Nephron (organoid): ENCODE data around the gene ATP6V0C.

ENCODE experiments used
- H3K27ac Mint-ChIP-seq, 3 experiments: 2 replicates each; pipeline ENCODE4 v1.8.0; 2020; ENCODE audit warnings: mixed read lengths in 3 of 3, mild to moderate bottlenecking in 2 of 3, moderate library complexity in 1 of 3
- H3K27me3 Mint-ChIP-seq: 2 replicates; pipeline ENCODE4 v1.8.0; 2021; ENCODE audit warnings: low read depth, mild to moderate bottlenecking, moderate library complexity, mixed read lengths
- H3K36me3 Mint-ChIP-seq: 2 replicates; pipeline ENCODE4 v1.8.0; 2020; ENCODE audit warnings: low read depth, mixed read lengths
- H3K4me1 Mint-ChIP-seq: 2 replicates; pipeline ENCODE4 v1.8.0; 2020; ENCODE audit warnings: mixed read lengths
- H3K4me3 Mint-ChIP-seq, 3 experiments: 2 replicates each; pipeline ENCODE4 v1.8.0; 2020; ENCODE audit warnings: mild to moderate bottlenecking in 3 of 3, mixed read lengths in 3 of 3, moderate library complexity in 2 of 3
- H3K9me3 Mint-ChIP-seq: 2 replicates; pipeline ENCODE4 v1.8.0; 2020; ENCODE audit warnings: mixed read lengths
- TF ChIP-seq, protein P1 (sequence below), 3 experiments: fragments of 200-600 bp; sonication (generic); IDR thresholded peaks; one replicate each; pipeline ENCODE4 v1.5.0; 2021; ENCODE audit warnings: antibody characterized with exemption in 3 of 3; ENCODE audit not compliant: unreplicated experiment in 3 of 3

Gene ATP6V0C

DNA sequence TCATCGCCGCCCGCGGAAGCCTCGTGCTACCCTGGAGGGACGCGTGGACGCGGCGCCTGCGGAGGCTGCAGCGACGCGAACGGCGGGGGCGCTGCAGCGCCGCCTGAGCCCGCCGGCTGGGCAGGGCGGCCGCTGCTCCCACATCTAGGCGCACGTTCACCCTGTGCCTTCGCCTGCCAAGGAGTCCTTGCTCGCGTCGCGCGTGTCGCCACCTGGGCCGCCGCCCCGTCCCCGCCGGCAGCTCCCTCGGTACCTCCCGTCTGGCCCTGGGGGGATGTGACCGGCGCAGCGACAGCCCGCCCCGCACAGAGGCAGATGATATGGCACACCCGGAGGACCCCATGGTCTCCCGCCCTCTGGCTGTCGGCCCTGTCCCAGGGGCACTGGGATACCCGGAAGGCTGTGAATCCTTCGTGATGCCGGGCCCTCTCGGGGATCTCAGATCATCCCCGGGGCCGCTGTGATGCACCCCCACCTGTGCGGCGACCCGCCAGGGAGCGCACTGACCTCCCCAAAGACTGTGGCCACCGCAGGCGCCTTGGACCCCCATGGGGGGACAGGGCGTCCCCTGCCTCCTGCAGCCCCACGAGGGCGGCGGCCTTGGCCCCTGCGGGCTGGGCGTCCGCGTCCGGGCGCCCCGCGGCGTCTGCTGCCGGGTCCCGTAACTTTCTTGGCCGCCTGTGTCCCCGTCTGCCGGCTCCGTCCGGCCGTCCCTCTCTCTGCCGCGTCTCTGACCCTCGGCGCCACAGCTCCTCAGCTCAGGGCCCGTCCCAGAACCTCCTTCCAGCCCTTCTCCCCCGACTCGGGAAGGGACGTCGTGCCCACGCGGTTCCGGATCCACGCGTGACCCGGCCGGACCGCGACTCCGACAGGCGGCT is 39.5 kb upstream of the ATP6V0C start:
- peaks cover 39% of the 10 kb centered on the region for H3K4me1 Mint-ChIP-seq
- peak overlapping the region; percentile 75 to 81 (median 77) for H3K4me3 Mint-ChIP-seq
- no peaks in the 10 kb centered on the region for H3K9me3 Mint-ChIP-seq
- H3K27ac Mint-ChIP-seq: no peak overlapping the region
- TF ChIP-seq, protein P1, sequence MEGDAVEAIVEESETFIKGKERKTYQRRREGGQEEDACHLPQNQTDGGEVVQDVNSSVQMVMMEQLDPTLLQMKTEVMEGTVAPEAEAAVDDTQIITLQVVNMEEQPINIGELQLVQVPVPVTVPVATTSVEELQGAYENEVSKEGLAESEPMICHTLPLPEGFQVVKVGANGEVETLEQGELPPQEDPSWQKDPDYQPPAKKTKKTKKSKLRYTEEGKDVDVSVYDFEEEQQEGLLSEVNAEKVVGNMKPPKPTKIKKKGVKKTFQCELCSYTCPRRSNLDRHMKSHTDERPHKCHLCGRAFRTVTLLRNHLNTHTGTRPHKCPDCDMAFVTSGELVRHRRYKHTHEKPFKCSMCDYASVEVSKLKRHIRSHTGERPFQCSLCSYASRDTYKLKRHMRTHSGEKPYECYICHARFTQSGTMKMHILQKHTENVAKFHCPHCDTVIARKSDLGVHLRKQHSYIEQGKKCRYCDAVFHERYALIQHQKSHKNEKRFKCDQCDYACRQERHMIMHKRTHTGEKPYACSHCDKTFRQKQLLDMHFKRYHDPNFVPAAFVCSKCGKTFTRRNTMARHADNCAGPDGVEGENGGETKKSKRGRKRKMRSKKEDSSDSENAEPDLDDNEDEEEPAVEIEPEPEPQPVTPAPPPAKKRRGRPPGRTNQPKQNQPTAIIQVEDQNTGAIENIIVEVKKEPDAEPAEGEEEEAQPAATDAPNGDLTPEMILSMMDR (IDR thresholded peaks at IDR 0.05; ENCODE audit: unreplicated experiment in 3 of 3): peak; percentile 11 to 33 (median 33)
- no peaks in the 10 kb centered on the region for H3K36me3 Mint-ChIP-seq
- H3K27me3 Mint-ChIP-seq: peaks cover 9% of the 10 kb centered on the region

DNA sequence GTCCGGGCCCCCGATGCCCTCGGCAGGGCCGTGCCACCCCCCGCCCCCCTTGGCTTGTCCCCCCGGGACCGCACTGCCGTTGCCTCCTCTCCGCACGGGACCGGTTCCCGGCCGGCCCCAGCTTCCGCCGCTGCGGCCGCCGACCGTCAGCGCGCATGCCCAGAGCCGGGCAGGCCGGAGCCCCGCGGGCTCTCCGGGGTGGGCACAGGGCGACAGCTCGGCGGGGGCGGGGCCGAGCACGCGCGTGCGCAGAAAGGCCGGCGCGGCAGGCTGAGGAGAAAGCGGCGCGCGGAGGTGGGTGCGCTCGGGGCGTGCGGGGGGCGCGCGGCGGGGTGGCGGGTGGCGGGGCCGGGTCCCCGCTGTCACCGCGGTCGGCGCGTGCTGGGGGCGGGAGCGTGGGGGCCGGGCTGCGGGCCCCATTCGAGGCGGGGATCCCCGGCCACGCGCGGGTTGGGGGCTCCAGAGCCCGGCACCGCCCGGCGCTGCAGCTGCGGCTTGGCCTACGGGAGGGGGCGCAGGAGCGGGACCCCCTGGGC is 38.8 kb upstream of the ATP6V0C start, which contains the start of gene TBC1D24:
Gene TBC1D24, plus strand, starts transcription at position 251 of the 536 bp plus-strand sequence. CDS start 21,022 bp downstream, outside the sequence.
- TF ChIP-seq, protein P1 (IDR thresholded peaks at IDR 0.05; ENCODE audit: unreplicated experiment in 3 of 3): no peak
- H3K27ac Mint-ChIP-seq: peak within 1 kb of the TSS in 1 of 3 experiments; percentile 72

DNA sequence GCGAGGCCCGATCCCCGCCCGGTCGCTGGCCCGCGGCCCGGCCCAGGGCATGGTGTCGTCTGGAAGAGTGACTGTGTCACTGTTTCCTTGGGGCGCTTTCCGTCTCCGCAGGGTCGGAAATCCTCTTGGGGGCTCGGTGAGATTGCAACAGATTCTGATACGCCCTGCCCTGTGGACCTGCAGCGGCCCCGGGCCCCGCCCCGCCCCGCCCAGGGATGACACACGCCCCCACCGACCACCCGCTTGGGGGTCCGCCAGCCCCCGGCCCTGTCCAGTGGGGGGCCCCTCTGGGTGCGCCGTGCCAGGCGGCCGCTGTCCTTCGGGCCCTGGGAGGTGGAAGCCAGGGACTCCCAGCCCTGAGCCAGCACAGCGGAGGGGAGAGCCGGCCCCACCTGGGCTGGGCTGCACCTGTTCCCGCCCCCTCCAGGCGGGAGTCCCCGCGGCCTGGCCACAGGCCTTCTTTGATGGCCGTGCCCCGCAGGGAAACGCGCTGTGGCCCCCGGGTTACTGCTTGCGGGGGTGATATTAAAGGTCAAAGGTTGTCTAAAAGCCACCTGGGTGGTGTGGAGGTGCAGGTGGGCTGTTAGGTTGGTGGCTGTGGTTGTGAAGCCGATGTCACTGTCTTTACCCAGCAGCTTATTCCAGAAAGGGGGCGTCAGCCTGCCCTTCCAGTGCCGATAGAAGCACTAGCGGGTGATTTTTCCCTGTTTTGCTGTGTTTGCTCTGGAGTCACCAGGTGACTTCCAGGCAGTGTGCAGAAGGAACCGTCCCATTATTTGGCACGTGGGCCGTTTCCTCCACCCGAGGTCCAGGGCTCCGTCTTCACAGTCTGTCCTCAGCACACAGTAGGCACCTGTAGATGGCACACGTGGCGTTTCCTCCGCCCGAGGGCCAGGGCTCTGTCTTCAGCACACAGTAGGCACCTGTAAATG is 38.1 kb upstream of the ATP6V0C start:
- H3K4me1 Mint-ChIP-seq: peaks cover 26% of the 10 kb centered on the region
- TF ChIP-seq, protein P1 (IDR thresholded peaks at IDR 0.05; ENCODE audit: unreplicated experiment in 3 of 3): no peak
- H3K27me3 Mint-ChIP-seq: peaks cover 9% of the 10 kb centered on the region
- H3K4me3 Mint-ChIP-seq: peak overlapping the region; percentile 76 to 85 (median 85)
- H3K9me3 Mint-ChIP-seq: no peaks in the 10 kb centered on the region
- no peaks in the 10 kb centered on the region for H3K36me3 Mint-ChIP-seq
- H3K27ac Mint-ChIP-seq: peak overlapping the region in 1 of 3 experiments; percentile 72

More for the DNA sequence above, 38.8 kb upstream of the ATP6V0C start, which contains the start of gene TBC1D24:
- Mint-ChIP-seq H3K27me3 (peaks cover 9% of the 10 kb centered on the region), H3K4me3 (peak within 1 kb of the TSS; percentile 77 to 85 (median 85)), H3K36me3 (no peaks in the 10 kb centered on the region), H3K4me1 (peaks cover 33% of the 10 kb centered on the region), H3K9me3 (no peaks in the 10 kb centered on the region)

DNA sequence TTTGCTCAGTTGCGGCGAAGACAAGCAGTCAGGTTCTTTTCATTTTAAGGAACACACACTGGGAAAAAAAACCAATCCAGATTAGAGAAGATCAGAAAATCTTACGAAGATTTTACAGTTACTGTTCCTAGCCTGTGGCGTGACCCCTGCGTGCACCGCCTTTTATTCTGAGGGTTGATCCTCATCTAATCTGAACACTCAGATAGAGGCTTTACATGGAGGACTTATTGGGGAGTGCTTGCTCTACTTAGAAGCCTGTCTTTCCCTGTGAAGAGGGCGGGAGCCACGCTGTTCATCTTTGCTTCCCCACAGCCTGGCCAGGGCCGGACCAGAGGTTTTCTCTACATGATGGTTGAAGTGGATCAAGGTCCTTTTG is 37.4 kb upstream of the ATP6V0C start:
- Mint-ChIP-seq H3K27ac (peak overlapping the region in 2 of 3 experiments; percentile 73 to 82), H3K4me3 (peak overlapping the region; percentile 76 to 85 (median 85)), H3K36me3 (no peaks in the 10 kb centered on the region), H3K9me3 (no peaks in the 10 kb centered on the region), H3K27me3 (peaks cover 9% of the 10 kb centered on the region), H3K4me1 (peaks cover 25% of the 10 kb centered on the region)
- TF ChIP-seq, protein P1 (IDR thresholded peaks at IDR 0.05; ENCODE audit: unreplicated experiment in 3 of 3): no peak

DNA sequence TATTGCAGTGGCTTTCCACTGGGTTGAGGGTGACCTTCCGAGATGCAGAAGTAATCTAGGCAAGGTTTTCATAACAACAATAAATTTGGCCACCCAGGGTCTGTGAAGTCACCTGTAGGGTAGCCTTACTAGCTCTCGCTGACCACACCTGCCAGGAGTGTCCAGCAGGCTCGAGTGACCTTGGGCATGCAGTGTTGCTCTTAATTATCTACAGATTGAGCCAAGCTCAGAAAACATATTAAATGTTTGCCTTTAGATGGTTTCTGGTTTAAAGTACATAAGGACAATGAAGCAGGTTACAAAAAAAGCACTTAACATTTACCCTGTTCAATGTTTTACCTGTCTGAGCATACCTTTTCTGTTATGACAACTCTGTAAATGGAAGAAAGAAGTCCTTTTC is 37.0 kb upstream of the ATP6V0C start:
- H3K27ac Mint-ChIP-seq: peak overlapping the region in 2 of 3 experiments; percentile 73 to 82
- no peaks in the 10 kb centered on the region for H3K9me3 Mint-ChIP-seq
- no peaks in the 10 kb centered on the region for H3K36me3 Mint-ChIP-seq
- TF ChIP-seq, protein P1 (IDR thresholded peaks at IDR 0.05; ENCODE audit: unreplicated experiment in 3 of 3): no peak
- H3K27me3 Mint-ChIP-seq: peaks cover 9% of the 10 kb centered on the region
- H3K4me1 Mint-ChIP-seq: peaks cover 28% of the 10 kb centered on the region
- peak overlapping the region; percentile 76 to 85 (median 85) for H3K4me3 Mint-ChIP-seq
